Hepatocyte (in vitro differentiated cells): ENCODE measurements around the gene TAS2R60.
"Not testable (repeated sequence)": the region's sequence is repeated elsewhere in the genome, so short reads cannot be mapped to it uniquely, and the experiment has no call there.

ENCODE experiments used
- EZH2phosphoT487 ChIP-seq: fragments of 200-600 bp; sonication (generic); IDR thresholded peaks from one replicate; pipeline ENCODE4 v1.6.1; 2018; ENCODE audit warnings: antibody characterized with exemption, mild to moderate bottlenecking, low read depth, moderate library complexity; ENCODE audit not compliant: unreplicated experiment, severe bottlenecking
- TF ChIP-seq, protein P1 (sequence below): fragments of 200-600 bp; sonication (generic); IDR thresholded peaks from 2 replicates; pipeline ENCODE4 v1.5.1; 2016; ENCODE audit warnings: antibody characterized with exemption, mild to moderate bottlenecking; ENCODE audit not compliant: poor library complexity

DNA sequence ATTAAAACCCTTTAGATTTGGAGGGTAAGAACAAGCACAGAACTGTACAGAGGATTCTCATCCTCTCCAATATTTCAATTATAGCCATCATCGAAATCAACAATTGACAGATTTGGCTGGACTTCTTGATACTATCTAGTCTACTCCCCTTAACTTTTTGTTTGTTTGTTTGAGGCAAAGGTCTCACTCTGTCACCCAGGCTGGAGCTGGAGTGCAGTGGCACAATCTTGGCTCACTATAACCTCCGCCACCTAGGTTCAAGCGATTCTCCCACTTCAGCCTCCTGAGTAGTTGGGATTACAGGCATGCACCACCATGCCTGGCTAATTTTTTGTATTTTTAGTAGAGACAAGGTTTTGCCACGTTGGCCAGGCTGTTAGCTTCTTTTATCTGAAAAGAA is 41.0 kb upstream of the TAS2R60 start:
- TF ChIP-seq, protein P1, sequence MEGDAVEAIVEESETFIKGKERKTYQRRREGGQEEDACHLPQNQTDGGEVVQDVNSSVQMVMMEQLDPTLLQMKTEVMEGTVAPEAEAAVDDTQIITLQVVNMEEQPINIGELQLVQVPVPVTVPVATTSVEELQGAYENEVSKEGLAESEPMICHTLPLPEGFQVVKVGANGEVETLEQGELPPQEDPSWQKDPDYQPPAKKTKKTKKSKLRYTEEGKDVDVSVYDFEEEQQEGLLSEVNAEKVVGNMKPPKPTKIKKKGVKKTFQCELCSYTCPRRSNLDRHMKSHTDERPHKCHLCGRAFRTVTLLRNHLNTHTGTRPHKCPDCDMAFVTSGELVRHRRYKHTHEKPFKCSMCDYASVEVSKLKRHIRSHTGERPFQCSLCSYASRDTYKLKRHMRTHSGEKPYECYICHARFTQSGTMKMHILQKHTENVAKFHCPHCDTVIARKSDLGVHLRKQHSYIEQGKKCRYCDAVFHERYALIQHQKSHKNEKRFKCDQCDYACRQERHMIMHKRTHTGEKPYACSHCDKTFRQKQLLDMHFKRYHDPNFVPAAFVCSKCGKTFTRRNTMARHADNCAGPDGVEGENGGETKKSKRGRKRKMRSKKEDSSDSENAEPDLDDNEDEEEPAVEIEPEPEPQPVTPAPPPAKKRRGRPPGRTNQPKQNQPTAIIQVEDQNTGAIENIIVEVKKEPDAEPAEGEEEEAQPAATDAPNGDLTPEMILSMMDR = not testable (repeated sequence)
- not testable (repeated sequence) for TF ChIP-seq EZH2phosphoT487
